GM12878 (cell line): ENCODE results near the gene HAND1. TPM values are rescaled to one million over a fixed set of nuclear protein-coding genes. Genes with fewer than 3 reads are reported as not detected.

Source experiments
- ATAC-seq: fragments of 200-7000 bp; cut with Tn5 transposase; 3 replicates; pipeline ENCODE4 v1.9.1; 2020; ENCODE audit warnings: mild to moderate bottlenecking, moderate library complexity
- BruUV-seq: library from RNA; stranded (reverse); fragments of 400-500 nt; replicated peaks from 2 replicates; lab custom pipeline; 2021; lab: Mats Ljungman, UMichigan
- CTCF ChIA-PET: fragments of 300-600 bp; sonication (Branson Sonifier 250); formaldehyde crosslinking; extraction: SDS; loops from one replicate; lab custom pipeline; 2021; ENCODE audit warnings: inconsistent platforms; lab: Yijun Ruan, JAX
- POLR2A ChIA-PET: fragments of 350-600 bp; formaldehyde crosslinking; extraction: SDS; loops from one replicate; lab custom pipeline; 2021; ENCODE audit warnings: inconsistent platforms; lab: Charles Lee
- RAD21 ChIA-PET: fragments of 300-600 bp; sonication (Branson Sonifier 250); formaldehyde crosslinking; loops from one replicate; lab custom pipeline; 2023; ENCODE audit warnings: antibody characterized with exemption; ENCODE audit not compliant: unreplicated experiment; lab: Charles Lee
- SMC1A ChIA-PET: fragments of 300-600 bp; sonication (Branson Sonifier 250); formaldehyde crosslinking; loops from one replicate; lab custom pipeline; 2023; ENCODE audit not compliant: unreplicated experiment, uncharacterized antibody; lab: Charles Lee
- DNase-seq: peaks from one replicate; pipeline ENCODE4 v3.0.0-alpha.2; 2011; ENCODE audit warnings: low read depth, low spot score
- FAIRE-seq: peaks from 3 replicates; lab custom pipeline; 2011; peaks lifted over from hg19 to GRCh38; lab: Jason Lieb, UNC
- H2AFZ ChIP-seq: 2 replicates; pipeline ENCODE4 v1.6.0; 2011; ENCODE audit warnings: low read depth, low read length, control low read depth; ENCODE audit not compliant: control insufficient read depth
- H3K27ac ChIP-seq: 2 replicates; pipeline ENCODE4 v1.5.1; 2011; ENCODE audit warnings: control low read depth; ENCODE audit not compliant: control insufficient read depth, insufficient read depth
- H3K27me3 ChIP-seq, 2 experiments: replicated peaks in 1 of 2; 2 replicates each; pipeline versions ENCODE4 v1.6.0 to v1.6.1; 2011; ENCODE audit warnings: low read length in 1 of 2; ENCODE audit not compliant: control insufficient read depth in 2 of 2, insufficient read depth in 2 of 2
- H3K36me3 ChIP-seq, 2 experiments: 2 replicates each; pipeline ENCODE4 v1.5.1; 2011; ENCODE audit warnings: low read length in 1 of 2; ENCODE audit not compliant: control insufficient read depth in 2 of 2, insufficient read depth in 2 of 2
- H3K4me1 ChIP-seq: 2 replicates; pipeline ENCODE4 v1.6.1; 2011; ENCODE audit warnings: mild to moderate bottlenecking, low read length, moderate library complexity, mixed read lengths; ENCODE audit not compliant: control insufficient read depth, insufficient read depth
- H3K4me2 ChIP-seq: 2 replicates; pipeline ENCODE4 v1.6.0; 2011; ENCODE audit warnings: control low read depth; ENCODE audit not compliant: control insufficient read depth, insufficient read depth
- H3K4me3 ChIP-seq: fragments of 200-600 bp; sonication (generic); 2 replicates; pipeline ENCODE4 v1.5.1; 2016
- H3K79me2 ChIP-seq: 2 replicates; pipeline ENCODE4 v1.6.0; 2011; ENCODE audit warnings: low read length; ENCODE audit not compliant: control insufficient read depth, insufficient read depth
- H3K9ac ChIP-seq: 2 replicates; pipeline ENCODE4 v1.8.0; 2011; ENCODE audit warnings: low read length, control low read depth, mixed read lengths; ENCODE audit not compliant: control insufficient read depth, insufficient read depth
- H3K9me3 ChIP-seq: replicated peaks from 3 replicates; pipeline ENCODE4 v1.5.1; 2011; ENCODE audit warnings: mild to moderate bottlenecking, low read length; ENCODE audit not compliant: control insufficient read depth, insufficient read depth
- H4K20me1 ChIP-seq: 2 replicates; pipeline ENCODE4 v1.6.0; 2011; ENCODE audit not compliant: control insufficient read depth, insufficient read depth
- CTCF ChIP-seq, 3 experiments: IDR thresholded peaks in 2 of 3; conservative IDR thresholded peaks in 1 of 3; 2 replicates each; pipeline ENCODE4 v1.5.1; 2011; ENCODE audit warnings: low read depth in 3 of 3, low read length in 3 of 3, mild to moderate bottlenecking in 3 of 3, control low read depth in 2 of 3, moderate library complexity in 2 of 3, inconsistent platforms in 1 of 3, mixed read lengths in 1 of 3; ENCODE audit not compliant: control insufficient read depth in 2 of 3, insufficient read depth in 1 of 3; ENCODE audit errors: extremely low read depth in 1 of 3
- IRF3 ChIP-seq: fragments of 450-650 bp; IDR thresholded peaks from 2 replicates; pipeline ENCODE4 v1.6.1; 2014; ENCODE audit warnings: mild to moderate bottlenecking
- IRF5 ChIP-seq: fragments of 450-650 bp; IDR thresholded peaks from 2 replicates; pipeline ENCODE4 v1.6.1; 2017; ENCODE audit warnings: borderline replicate concordance
- PKNOX1 ChIP-seq: fragments of 450-650 bp; IDR thresholded peaks from 2 replicates; pipeline ENCODE4 v1.6.1; 2016; ENCODE audit warnings: mild to moderate bottlenecking
- RUNX3 ChIP-seq: IDR thresholded peaks from 2 replicates; pipeline ENCODE4 v1.6.1; 2012; ENCODE audit warnings: low read length, inconsistent platforms
- ZBTB33 ChIP-seq: fragments of 450-650 bp; IDR thresholded peaks from 2 replicates; pipeline ENCODE4 v1.6.1; 2017; ENCODE audit warnings: mild to moderate bottlenecking
- ZNF622 ChIP-seq: fragments of 450-650 bp; IDR thresholded peaks from 2 replicates; pipeline ENCODE4 v1.6.1; 2017; ENCODE audit warnings: mild to moderate bottlenecking, inconsistent platforms
- ZZZ3 ChIP-seq: IDR thresholded peaks from 2 replicates; pipeline ENCODE4 v1.6.1; 2011; ENCODE audit warnings: low read depth; ENCODE audit not compliant: control insufficient read depth, insufficient read length
- WGBS: methylation state at CpG from one replicate; pipeline ENCODE4 v1.1.6; 2016; ENCODE audit warnings: low lambda C conversion rate; ENCODE audit not compliant: insufficient replicate concordance, insufficient coverage; ENCODE audit errors: missing lambda C conversion rate; 5-methylcytosine and 5-hydroxymethylcytosine counted together
- in situ Hi-C: fragments of 300-500 bp; cut with MboI; formaldehyde crosslinking; loops from 9 replicates; pipeline ENCODE4 v1.14.3; 2018; ENCODE audit warnings: mixed read lengths
- intact Hi-C: fragments of 100-400 bp; cut with micrococcal nuclease; formaldehyde crosslinking; loops from one replicate; pipeline ENCODE4 v1.14.2; 2022; ENCODE audit not compliant: unreplicated experiment
- polyA plus RNA-seq, 11 experiments: library from polyadenylated mRNA; depleted of rRNA in 4 of 11; unstranded in 6 of 11; stranded (reverse) in 5 of 11; fragments of >200 nt; fragmentation: Nextera tagmentation in 4 of 11; fragmentation: Illumina TruSeq in 1 of 11; extraction: Ambion mirVana in 4 of 11; extraction: Trizol in 1 of 11; gene quantifications; 1 replicate in 1 of 11; 2 replicates in 10 of 11; pipeline versions ENCODE4 v1.2.1 to v1.2.3, GENCODE V29; 2011 to 2016; ENCODE audit warnings: inconsistent platforms in 2 of 11, missing spikeins in 2 of 11, low read depth in 1 of 11
- total RNA-seq, 4 experiments: library from RNA; depleted of rRNA in 3 of 4; stranded (reverse); fragments of >200 nt in 3 of 4; fragmentation: Illumina TruSeq in 1 of 4; extraction: Trizol in 1 of 4; gene quantifications; 2 replicates each; pipeline versions ENCODE4 v1.2.1 to v1.2.3, GENCODE V29; 2013 to 2021

HAND1 gene
- total and polyA plus RNA-seq, 10 of the 15 experiments (the other 5 are each of a cell fraction or from before 2014, with no cell fraction given), result 0.06 to 0.41 (median 0.27) TPM; not detected in 4

GRCh38 chr5:154501566-154501965, 23.5 kb upstream of the HAND1 start:
- no peak for DNase-seq
- in situ Hi-C loops (no loop called here), intact Hi-C loops (loop anchor here (10.0 kb wide), 1 partner anchor 253 kb away; the partner anchor contains the start of gene LARP1)
- peak overlapping the region; percentile 89 for H3K27ac ChIP-seq
- CTCF ChIA-PET, result interaction anchor here (0.8 to 4.5 kb wide), 9 partner anchors 11 to 74 kb away, joined by 3 to 39 read pairs (median 8); no protein-coding TSS in a partner anchor
- TF ChIP-seq IRF3, result no peak
- no peak for TF ChIP-seq PKNOX1
- 0 out of 2 replicates have a peak, but pooled peaks have one; percentile 15 for TF ChIP-seq RUNX3
- no peak for TF ChIP-seq ZNF622
- no peak for TF ChIP-seq ZBTB33
- no peak for TF ChIP-seq IRF5
- no peak for TF ChIP-seq ZZZ3
- no peak for TF ChIP-seq CTCF (IDR thresholded peaks at IDR 0.05 in 2 of 3, conservative IDR thresholded peaks at IDR 0.05 in 1 of 3; ENCODE audit: control insufficient read depth in 2 of 3, extremely low read depth in 1 of 3, insufficient read depth in 1 of 3, low read depth in 3 of 3, low read length in 3 of 3)
- no peaks in the 10 kb centered on the region for H3K27me3 ChIP-seq
- H3K36me3 ChIP-seq, result no peaks in the 10 kb centered on the region; a peak in 1 of 4 replicates
- ATAC-seq, result no peak
- H3K4me1 ChIP-seq, result peaks cover 37% of the 10 kb centered on the region
- no peak overlapping the region for H2AFZ ChIP-seq
- SMC1A ChIA-PET, result interaction anchor here (2.1 to 8.9 kb wide), 4 partner anchors 13 to 73 kb away, joined by 5 to 108 read pairs (median 16); no protein-coding TSS in a partner anchor
- RAD21 ChIA-PET, result interaction anchor here (0.6 to 5.7 kb wide), 5 partner anchors 12 to 75 kb away, joined by 3 to 62 read pairs (median 8); no protein-coding TSS in a partner anchor
- no peaks in the 10 kb centered on the region for H4K20me1 ChIP-seq
- BruUV-seq, result no TSS peak
- H3K4me2 ChIP-seq, result peak overlapping the region; percentile 38
- WGBS, result 100% methylated on average over 2 of the region's 2 CpGs
- no peak for FAIRE-seq
- H3K4me3 ChIP-seq, result no peak overlapping the region
- no peak overlapping the region for H3K9ac ChIP-seq
- no peaks in the 10 kb centered on the region for H3K79me2 ChIP-seq
- H3K9me3 ChIP-seq, result no peaks in the 10 kb centered on the region
- POLR2A ChIA-PET, result interaction anchor here (0.7 to 5.1 kb wide), 2 partner anchors 12 to 58 kb away, joined by 3 to 35 read pairs; no protein-coding TSS in a partner anchor
